Spleen (tissue), 11 donors: Measurements from ENCODE around the gene SEMA3A. TPM values are rescaled to one million over a fixed set of nuclear protein-coding genes. Genes with fewer than 3 reads are reported as not detected.

Source experiments
- DNase-seq: peaks from one replicate; pipeline ENCODE4 v3.0.0-alpha.2; 2020
- H3K27ac ChIP-seq, 8 donors: fragments of 200-600 bp; sonication (generic) in 7 of 8; 1 replicate in 4 of 8; 2 replicates in 4 of 8; pipeline versions ENCODE4 v1.5.0 to v1.8.0; 2016 to 2021; ENCODE audit warnings: inconsistent platforms in 4 of 8, mild to moderate bottlenecking in 4 of 8, moderate library complexity in 1 of 8
- H3K27me3 ChIP-seq, 7 donors: fragments of 200-600 bp; sonication (generic) in 6 of 7; replicated peaks in 1 of 7; 1 replicate in 4 of 7; 2 replicates in 3 of 7; pipeline versions ENCODE4 v1.5.0 to v1.8.0; 2016 to 2021; ENCODE audit warnings: inconsistent platforms in 3 of 7, mild to moderate bottlenecking in 1 of 7
- H3K36me3 ChIP-seq, 6 donors: fragments of 200-600 bp; sonication (generic) in 5 of 6; 1 replicate in 4 of 6; 2 replicates in 2 of 6; pipeline versions ENCODE4 v1.5.0 to v1.8.0; 2016 to 2021; ENCODE audit warnings: inconsistent platforms in 2 of 6
- H3K4me1 ChIP-seq, 6 donors: fragments of 200-600 bp; sonication (generic) in 5 of 6; 1 replicate in 3 of 6; 2 replicates in 3 of 6; pipeline versions ENCODE4 v1.5.0 to v1.8.0; 2016 to 2021; ENCODE audit warnings: inconsistent platforms in 3 of 6
- H3K4me3 ChIP-seq, 8 donors: fragments of 200-600 bp; sonication (generic) in 7 of 8; 1 replicate in 4 of 8; 2 replicates in 4 of 8; pipeline versions ENCODE4 v1.5.0 to v1.8.0; 2016 to 2021; ENCODE audit warnings: inconsistent platforms in 4 of 8, mild to moderate bottlenecking in 4 of 8, moderate library complexity in 2 of 8
- H3K9me3 ChIP-seq, 8 donors: fragments of 200-600 bp; sonication (generic) in 7 of 8; 1 replicate in 4 of 8; 2 replicates in 4 of 8; pipeline versions ENCODE4 v1.5.0 to v1.8.0; 2016 to 2021; ENCODE audit warnings: inconsistent platforms in 4 of 8
- CTCF ChIP-seq, 11 experiments: fragments of 200-600 bp in 7 of 11; fragments of 450-650 bp in 4 of 11; sonication (generic) in 4 of 11; IDR thresholded peaks in 8 of 11; conservative IDR thresholded peaks in 3 of 11; 1 replicate in 7 of 11; 2 replicates in 4 of 11; pipeline versions ENCODE4 v1.4.0 to v1.8.0; 2016 to 2021; ENCODE audit warnings: antibody characterized with exemption in 11 of 11, inconsistent platforms in 4 of 11, mild to moderate bottlenecking in 1 of 11
- POLR2A ChIP-seq, 3 donors: fragments of 450-650 bp; IDR thresholded peaks; one replicate each; pipeline ENCODE4 v1.5.1; 2017; ENCODE audit warnings: antibody characterized with exemption in 3 of 3, mild to moderate bottlenecking in 1 of 3
- POLR2AphosphoS5 ChIP-seq, 3 donors: sonication (generic); formaldehyde crosslinking; IDR thresholded peaks; one replicate each; pipeline ENCODE4 v1.5.1; 2017; ENCODE audit warnings: antibody characterized with exemption in 3 of 3
- whole genome bisulfite sequencing, 5 donors: extraction: QIAGEN DNeasy Blood & Tissue Kit in 3 of 5; methylation state at CpG; one replicate each; pipeline versions ENCODE4 v1.1.5 to v1.1.7; 2013 to 2018; 5-methylcytosine and 5-hydroxymethylcytosine counted together
- intact Hi-C: fragments of 100-400 bp; cut with DNase I; formaldehyde crosslinking; loops from one replicate; pipeline ENCODE4 v1.15.0; 2023; ENCODE audit warnings: low total_unique reads
- polyA plus RNA-seq, 3 donors: library from polyadenylated mRNA; stranded (reverse); fragments of 200-250 nt; gene quantifications; one replicate each; pipeline ENCODE4 v1.2.1, GENCODE V29; 2013
- total RNA-seq, 7 donors: library from RNA; depleted of rRNA in 3 of 7; stranded (reverse); fragments of >200 nt in 3 of 7; fragmentation: NEBNext Ultra II Directional in 4 of 7; extraction: Animal tissue kit (Norgen Biotek cat#: 25700) in 4 of 7; gene quantifications; one replicate each; pipeline versions ENCODE4 v1.1.0 to v1.2.1, GENCODE V29; 2016 to 2021
- donor health status: healthy with polysubstance abuse.
- donor health status: DM: no; HTN: no; CAD: no; lungs with moderate emphysema.
- donor health status: DM: no; HTN: no; CAD: no.
- donor health status: Bipolar disorder and iron deficiency.
- donor health status: healthy.
- donor health status: DM: no; HTN: no; CAD: no.
- donor health status: DM: yes; HTN: yes; CAD: no.

The SEMA3A gene
- total and polyA plus RNA-seq, 10 donors = 1.1 to 48.5 (median 15.3) TPM

GRCh38 chr7:84122582-84123360 lies 71.8 kb downstream of the SEMA3A start:
- WGBS, 5 donors = 83 to 93% (median 92%) methylated on average over 4 of the region's 4 CpGs
- Histone ChIP-seq H3K27me3 (no peaks in the 10 kb centered on the region), H3K9me3 (no peaks in the 10 kb centered on the region), H3K36me3 (no peaks in the 10 kb centered on the region), H3K4me1 (no peaks in the 10 kb centered on the region), H3K27ac (no peak overlapping the region), H3K4me3 (no peak overlapping the region)
- intact Hi-C loops = no loop called here
- DNase-seq = no peak
- TF ChIP-seq POLR2A (IDR thresholded peaks at IDR 0.05) = no peak
- no peak for TF ChIP-seq CTCF (IDR thresholded peaks at IDR 0.05 in 8 of 11, conservative IDR thresholded peaks at IDR 0.05 in 3 of 11)
- TF ChIP-seq POLR2AphosphoS5 (IDR thresholded peaks at IDR 0.05) = no peak

- H3K4me1 ChIP-seq = peaks cover 0 to 10% (median 3%) of the 10 kb centered on the region in 6 donors
- no peak overlapping the region for H3K4me3 ChIP-seq
- no peak overlapping the region for H3K27ac ChIP-seq
- WGBS, 5 donors = 89 to 95% (median 93%) methylated on average over 6 of the region's 6 CpGs
- no peaks in the 10 kb centered on the region for H3K9me3 ChIP-seq
- TF ChIP-seq CTCF (IDR thresholded peaks at IDR 0.05 in 8 of 11, conservative IDR thresholded peaks at IDR 0.05 in 3 of 11) (no peak), POLR2A (IDR thresholded peaks at IDR 0.05) (no peak), POLR2AphosphoS5 (IDR thresholded peaks at IDR 0.05) (no peak)
- intact Hi-C loops = no loop called here
- no peaks in the 10 kb centered on the region for H3K27me3 ChIP-seq
- H3K36me3 ChIP-seq = no peaks in the 10 kb centered on the region
- no peak for DNase-seq
Measured at GRCh38 chr7:84117304-84117703, 77.3 kb downstream of the SEMA3A start.

GRCh38 chr7:84113906-84114850 lies 80.4 kb downstream of the SEMA3A start:
- no peak overlapping the region for H3K4me3 ChIP-seq
- H3K4me1 ChIP-seq = peaks cover 0 to 12% (median 4%) of the 10 kb centered on the region in 6 donors
- no peaks in the 10 kb centered on the region for H3K9me3 ChIP-seq
- DNase-seq = no peak
- 72 to 86% (median 78%) methylated on average over 9 of the region's 9 CpGs for whole genome bisulfite sequencing, 5 donors
- intact Hi-C loops = no loop called here
- H3K27ac ChIP-seq = peak overlapping the region in 5 of 8 donors; percentile 9 to 71 (median 64)
- TF ChIP-seq POLR2A (IDR thresholded peaks at IDR 0.05) (no peak), POLR2AphosphoS5 (IDR thresholded peaks at IDR 0.05) (no peak), CTCF (IDR thresholded peaks at IDR 0.05 in 8 of 11, conservative IDR thresholded peaks at IDR 0.05 in 3 of 11) (no peak)
- H3K27me3 ChIP-seq = no peaks in the 10 kb centered on the region
- no peaks in the 10 kb centered on the region for H3K36me3 ChIP-seq

GRCh38 chr7:84113286-84113685 lies 81.3 kb downstream of the SEMA3A start:
- Histone ChIP-seq H3K4me3 (no peak overlapping the region), H3K27ac (peak overlapping the region; percentile 9 to 71 (median 42)), H3K9me3 (no peaks in the 10 kb centered on the region), H3K4me1 (peaks cover 0 to 12% (median 4%) of the 10 kb centered on the region in 6 donors), H3K27me3 (no peaks in the 10 kb centered on the region), H3K36me3 (no peaks in the 10 kb centered on the region)
- no peak for DNase-seq
- TF ChIP-seq POLR2A (IDR thresholded peaks at IDR 0.05) (no peak), CTCF (IDR thresholded peaks at IDR 0.05 in 8 of 11, conservative IDR thresholded peaks at IDR 0.05 in 3 of 11) (no peak), POLR2AphosphoS5 (IDR thresholded peaks at IDR 0.05) (no peak)
- WGBS, 5 donors = 41 to 63% (median 50%) methylated on average over 2 of the region's 2 CpGs
- intact Hi-C loops = no loop called here
